Esophagus squamous epithelium (tissue), 4 donors: ENCODE data around the gene ASTN2.

ENCODE experiments used
- POLR2A ChIP-seq, 4 donors: fragments of 450-650 bp; IDR thresholded peaks; one replicate each; pipeline ENCODE4 v1.6.1; 2017; ENCODE audit warnings: antibody characterized with exemption in 4 of 4, mild to moderate bottlenecking in 4 of 4, moderate library complexity in 3 of 4
- TF ChIP-seq, protein P1 (sequence below), 6 experiments: fragments of 450-650 bp in 4 of 6; fragments of 200-600 bp in 2 of 6; sonication (generic) in 2 of 6; IDR thresholded peaks; one replicate each; pipeline ENCODE4 v1.5.1; 2016 to 2019; ENCODE audit warnings: antibody characterized with exemption in 6 of 6, mild to moderate bottlenecking in 4 of 6, moderate library complexity in 4 of 6

- TF ChIP-seq, protein P1, sequence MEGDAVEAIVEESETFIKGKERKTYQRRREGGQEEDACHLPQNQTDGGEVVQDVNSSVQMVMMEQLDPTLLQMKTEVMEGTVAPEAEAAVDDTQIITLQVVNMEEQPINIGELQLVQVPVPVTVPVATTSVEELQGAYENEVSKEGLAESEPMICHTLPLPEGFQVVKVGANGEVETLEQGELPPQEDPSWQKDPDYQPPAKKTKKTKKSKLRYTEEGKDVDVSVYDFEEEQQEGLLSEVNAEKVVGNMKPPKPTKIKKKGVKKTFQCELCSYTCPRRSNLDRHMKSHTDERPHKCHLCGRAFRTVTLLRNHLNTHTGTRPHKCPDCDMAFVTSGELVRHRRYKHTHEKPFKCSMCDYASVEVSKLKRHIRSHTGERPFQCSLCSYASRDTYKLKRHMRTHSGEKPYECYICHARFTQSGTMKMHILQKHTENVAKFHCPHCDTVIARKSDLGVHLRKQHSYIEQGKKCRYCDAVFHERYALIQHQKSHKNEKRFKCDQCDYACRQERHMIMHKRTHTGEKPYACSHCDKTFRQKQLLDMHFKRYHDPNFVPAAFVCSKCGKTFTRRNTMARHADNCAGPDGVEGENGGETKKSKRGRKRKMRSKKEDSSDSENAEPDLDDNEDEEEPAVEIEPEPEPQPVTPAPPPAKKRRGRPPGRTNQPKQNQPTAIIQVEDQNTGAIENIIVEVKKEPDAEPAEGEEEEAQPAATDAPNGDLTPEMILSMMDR (IDR thresholded peaks at IDR 0.05) = no peak
- no peak for TF ChIP-seq POLR2A (IDR thresholded peaks at IDR 0.05)
Measured at GRCh38 chr9:116873491-116873890, 541.4 kb downstream of the ASTN2 start.
